Mucosa of rectum (tissue), 2 donors: ENCODE data around the gene UNC45B.
"Not testable (repeated sequence)": the region's sequence is repeated elsewhere in the genome, so short reads cannot be mapped to it uniquely, and the experiment has no call there.

Experiments
- H3K27ac ChIP-seq, 2 donors: one replicate each; pipeline ENCODE4 v1.7.0; 2013; ENCODE audit warnings: inconsistent platforms in 2 of 2, low read depth in 2 of 2, low read length in 2 of 2
- H3K27me3 ChIP-seq, 2 donors: one replicate each; pipeline ENCODE4 v1.7.0; 2013; ENCODE audit warnings: low read length in 2 of 2; ENCODE audit not compliant: control insufficient read depth in 2 of 2, insufficient read depth in 2 of 2
- H3K36me3 ChIP-seq, 2 donors: one replicate each; pipeline ENCODE4 v1.7.0; 2013; ENCODE audit warnings: low read length in 2 of 2; ENCODE audit not compliant: control insufficient read depth in 2 of 2, insufficient read depth in 2 of 2
- H3K4me1 ChIP-seq, 2 donors: one replicate each; pipeline ENCODE4 v1.7.0; 2013; ENCODE audit warnings: low read length in 2 of 2, mild to moderate bottlenecking in 1 of 2; ENCODE audit not compliant: control insufficient read depth in 2 of 2, insufficient read depth in 2 of 2
- H3K4me3 ChIP-seq, 2 donors: one replicate each; pipeline ENCODE4 v1.7.0; 2013; ENCODE audit warnings: low read length in 2 of 2
- H3K9ac ChIP-seq, 2 donors: one replicate each; pipeline ENCODE4 v1.7.0; 2013; ENCODE audit warnings: low read length in 2 of 2, low read depth in 1 of 2, mild to moderate bottlenecking in 1 of 2
- H3K9me3 ChIP-seq, 2 donors: one replicate each; pipeline ENCODE4 v1.7.0; 2013; ENCODE audit warnings: low read length in 2 of 2; ENCODE audit not compliant: control insufficient read depth in 2 of 2
- donor health status: healthy.
- donor health status: Normal muscosa, but diverticular disease.

The UNC45B gene

GRCh38 chr17:35229638-35230037 lies 82.0 kb downstream of the UNC45B start:
- no peaks in the 10 kb centered on the region for H3K4me1 ChIP-seq
- no peaks in the 10 kb centered on the region for H3K9me3 ChIP-seq
- no peak overlapping the region for H3K4me3 ChIP-seq
- no peak overlapping the region for H3K27ac ChIP-seq
- H3K9ac ChIP-seq: no peak overlapping the region
- no peaks in the 10 kb centered on the region for H3K36me3 ChIP-seq
- no peaks in the 10 kb centered on the region for H3K27me3 ChIP-seq

GRCh38 chr17:35234315-35234714 lies 86.7 kb downstream of the UNC45B start:
- H3K36me3 ChIP-seq, H3K27me3 ChIP-seq, H3K27ac ChIP-seq, H3K4me3 ChIP-seq, H3K9me3 ChIP-seq, H3K9ac ChIP-seq, H3K4me1 ChIP-seq: not testable (repeated sequence)

GRCh38 chr17:35235289-35235688 lies 87.7 kb downstream of the UNC45B start:
- Histone ChIP-seq H3K9me3 (no peaks in the 10 kb centered on the region), H3K4me1 (no peaks in the 10 kb centered on the region), H3K36me3 (no peaks in the 10 kb centered on the region), H3K4me3 (no peak overlapping the region), H3K27me3 (no peaks in the 10 kb centered on the region), H3K9ac (no peak overlapping the region), H3K27ac (no peak overlapping the region)

GRCh38 chr17:35235917-35236316 lies 88.3 kb downstream of the UNC45B start:
- no peak overlapping the region for H3K27ac ChIP-seq
- no peak overlapping the region for H3K9ac ChIP-seq
- no peaks in the 10 kb centered on the region for H3K4me1 ChIP-seq
- H3K27me3 ChIP-seq: no peaks in the 10 kb centered on the region
- no peaks in the 10 kb centered on the region for H3K9me3 ChIP-seq
- no peak overlapping the region for H3K4me3 ChIP-seq
- no peaks in the 10 kb centered on the region for H3K36me3 ChIP-seq

- H3K4me1 ChIP-seq: peaks cover 2% of the 10 kb centered on the region in 2 donors
- no peak overlapping the region for H3K4me3 ChIP-seq
- no peaks in the 10 kb centered on the region for H3K36me3 ChIP-seq
- H3K9me3 ChIP-seq: no peaks in the 10 kb centered on the region
- H3K9ac ChIP-seq: no peak overlapping the region
- H3K27ac ChIP-seq: no peak overlapping the region
- no peaks in the 10 kb centered on the region for H3K27me3 ChIP-seq
These were observed 89.2 kb downstream of the UNC45B start for GRCh38 chr17:35236821-35237220.

- H3K27ac ChIP-seq: no peak overlapping the region
- no peaks in the 10 kb centered on the region for H3K27me3 ChIP-seq
- H3K4me1 ChIP-seq: peaks cover 11% of the 10 kb centered on the region in 2 donors
- H3K9ac ChIP-seq: no peak overlapping the region
- no peak overlapping the region for H3K4me3 ChIP-seq
- H3K9me3 ChIP-seq: no peaks in the 10 kb centered on the region
- H3K36me3 ChIP-seq: no peaks in the 10 kb centered on the region
These were observed 91.2 kb downstream of the UNC45B start for GRCh38 chr17:35238821-35239220.
